BE2C (cell line): Measurements from ENCODE around the gene COP1.

Experiments used
- DNase-seq: peaks from one replicate; pipeline ENCODE4 v3.0.0-alpha.2; 2020
- H3K27me3 ChIP-seq: fragments of 250-450 bp; sonication (Bioruptor Pico); 2 replicates; pipeline ENCODE4 v1.5.1; 2020; ENCODE audit warnings: mild to moderate bottlenecking
- H3K36me3 ChIP-seq: fragments of 250-450 bp; sonication (Bioruptor Pico); 2 replicates; pipeline ENCODE4 v1.5.1; 2020; ENCODE audit warnings: mild to moderate bottlenecking
- H3K4me1 ChIP-seq: fragments of 250-450 bp; sonication (Bioruptor Pico); 2 replicates; pipeline ENCODE4 v1.5.1; 2020
- H3K4me3 ChIP-seq: 2 replicates; pipeline ENCODE4 v1.5.1; 2011; ENCODE audit warnings: low read depth, low read length
- H3K9me3 ChIP-seq: fragments of 250-450 bp; sonication (Bioruptor Pico); 2 replicates; pipeline ENCODE4 v1.5.1; 2020
- TF ChIP-seq, protein P1 (sequence below): IDR thresholded peaks from 2 replicates; pipeline ENCODE4 v1.5.1; 2012; ENCODE audit warnings: mild to moderate bottlenecking, low read depth, low read length

The COP1 gene

DNA sequence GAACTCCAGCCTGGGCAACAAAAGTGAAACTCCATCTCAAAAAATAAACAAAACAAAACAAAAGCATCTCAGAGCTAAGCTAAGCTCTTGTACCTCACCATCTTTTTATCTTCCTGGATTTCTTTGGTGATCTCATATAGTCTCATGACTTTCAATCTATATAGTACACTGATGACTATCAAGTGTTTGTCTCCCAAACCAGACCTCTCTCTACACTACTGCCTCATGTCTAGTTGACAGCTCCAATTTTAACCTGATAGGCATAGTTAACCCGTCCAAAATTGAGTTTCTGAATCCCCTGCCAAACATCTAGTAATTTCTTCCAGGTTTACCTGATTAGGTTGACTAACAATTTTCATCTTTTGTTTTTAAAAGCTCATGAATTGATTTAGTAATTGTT, 151.7 kb downstream of the COP1 start:
- Histone ChIP-seq H3K4me1 (peaks cover 5% of the 10 kb centered on the region), H3K27me3 (no peaks in the 10 kb centered on the region), H3K4me3 (no peak overlapping the region), H3K36me3 (no peaks in the 10 kb centered on the region), H3K9me3 (no peaks in the 10 kb centered on the region)
- DNase-seq, result no peak
- TF ChIP-seq, protein P1, sequence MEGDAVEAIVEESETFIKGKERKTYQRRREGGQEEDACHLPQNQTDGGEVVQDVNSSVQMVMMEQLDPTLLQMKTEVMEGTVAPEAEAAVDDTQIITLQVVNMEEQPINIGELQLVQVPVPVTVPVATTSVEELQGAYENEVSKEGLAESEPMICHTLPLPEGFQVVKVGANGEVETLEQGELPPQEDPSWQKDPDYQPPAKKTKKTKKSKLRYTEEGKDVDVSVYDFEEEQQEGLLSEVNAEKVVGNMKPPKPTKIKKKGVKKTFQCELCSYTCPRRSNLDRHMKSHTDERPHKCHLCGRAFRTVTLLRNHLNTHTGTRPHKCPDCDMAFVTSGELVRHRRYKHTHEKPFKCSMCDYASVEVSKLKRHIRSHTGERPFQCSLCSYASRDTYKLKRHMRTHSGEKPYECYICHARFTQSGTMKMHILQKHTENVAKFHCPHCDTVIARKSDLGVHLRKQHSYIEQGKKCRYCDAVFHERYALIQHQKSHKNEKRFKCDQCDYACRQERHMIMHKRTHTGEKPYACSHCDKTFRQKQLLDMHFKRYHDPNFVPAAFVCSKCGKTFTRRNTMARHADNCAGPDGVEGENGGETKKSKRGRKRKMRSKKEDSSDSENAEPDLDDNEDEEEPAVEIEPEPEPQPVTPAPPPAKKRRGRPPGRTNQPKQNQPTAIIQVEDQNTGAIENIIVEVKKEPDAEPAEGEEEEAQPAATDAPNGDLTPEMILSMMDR, result no peak

DNA sequence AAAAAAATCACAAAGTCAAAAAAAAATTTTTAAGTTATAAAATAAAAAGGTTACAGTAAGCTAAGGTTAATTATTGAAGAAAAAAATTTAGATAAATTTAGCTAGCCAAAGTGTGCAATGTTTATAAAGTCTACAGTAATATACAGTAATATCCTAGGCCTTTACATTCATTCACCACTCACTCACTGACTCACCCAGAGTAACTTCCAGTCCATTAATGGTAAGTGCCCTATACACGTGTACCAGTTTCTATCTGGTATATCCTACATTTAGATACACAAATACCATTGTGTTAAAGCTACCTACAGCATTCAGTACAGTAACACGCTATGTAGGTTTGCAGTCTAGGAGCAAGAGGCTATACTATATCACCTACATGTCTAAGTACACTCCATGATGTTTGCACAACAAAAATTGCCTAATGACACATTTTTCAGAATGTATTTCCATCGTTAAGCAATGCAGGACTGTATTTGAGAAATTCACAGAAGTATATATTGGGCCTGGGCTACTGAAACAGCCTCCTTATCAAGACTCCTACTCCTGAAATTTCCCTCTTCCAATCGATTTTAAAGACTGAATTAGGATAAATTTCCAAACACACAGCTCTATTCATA, 155.1 kb downstream of the COP1 start:
- TF ChIP-seq, protein P1, result no peak
- no peak overlapping the region for H3K4me3 ChIP-seq
- no peaks in the 10 kb centered on the region for H3K27me3 ChIP-seq
- no peaks in the 10 kb centered on the region for H3K36me3 ChIP-seq
- no peaks in the 10 kb centered on the region for H3K9me3 ChIP-seq
- peaks cover 8% of the 10 kb centered on the region for H3K4me1 ChIP-seq
- no peak for DNase-seq

DNA sequence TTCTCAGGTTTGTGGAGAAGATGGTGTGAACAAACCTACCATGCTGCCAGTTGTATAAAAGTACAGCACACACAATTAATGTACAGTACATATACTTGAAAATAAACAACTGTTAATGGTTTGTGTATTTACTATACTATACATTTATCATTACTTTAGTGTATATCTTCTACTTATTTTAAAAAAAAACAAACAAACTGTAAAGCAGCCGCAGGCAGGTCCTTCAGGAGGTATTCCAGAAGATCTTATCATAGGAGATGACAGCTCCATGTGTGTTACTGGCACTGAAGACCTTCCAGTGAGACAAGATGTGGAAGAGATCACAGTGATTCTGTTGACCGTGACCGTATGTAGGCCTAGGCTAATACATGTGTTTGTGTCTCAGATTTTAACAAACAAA, 155.7 kb downstream of the COP1 start:
- Histone ChIP-seq H3K27me3 (no peaks in the 10 kb centered on the region), H3K9me3 (no peaks in the 10 kb centered on the region), H3K36me3 (no peaks in the 10 kb centered on the region), H3K4me1 (peaks cover 8% of the 10 kb centered on the region), H3K4me3 (no peak overlapping the region)
- TF ChIP-seq, protein P1, result no peak
- no peak for DNase-seq

DNA sequence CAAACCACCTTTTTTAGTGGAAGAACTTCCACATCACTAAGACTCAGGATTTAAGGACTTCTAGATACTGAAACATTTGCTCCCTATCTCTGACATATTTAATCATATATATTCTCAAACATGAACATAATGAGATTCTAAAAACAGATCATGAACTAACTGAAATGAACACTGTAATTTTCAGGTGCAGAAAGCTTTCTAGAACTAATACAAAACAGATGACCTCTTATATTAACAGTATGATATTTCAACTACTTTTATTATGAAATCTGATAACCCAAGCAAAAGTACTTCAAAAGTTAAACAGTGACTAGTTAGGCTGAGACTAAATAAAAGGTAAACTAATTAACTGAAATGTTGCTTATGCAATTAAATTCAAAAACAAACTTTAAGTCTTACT, 157.5 kb downstream of the COP1 start:
- Histone ChIP-seq H3K9me3 (no peaks in the 10 kb centered on the region), H3K4me3 (no peak overlapping the region), H3K36me3 (no peaks in the 10 kb centered on the region), H3K4me1 (peaks cover 8% of the 10 kb centered on the region), H3K27me3 (no peaks in the 10 kb centered on the region)
- DNase-seq, result no peak
- TF ChIP-seq, protein P1, result no peak

DNA sequence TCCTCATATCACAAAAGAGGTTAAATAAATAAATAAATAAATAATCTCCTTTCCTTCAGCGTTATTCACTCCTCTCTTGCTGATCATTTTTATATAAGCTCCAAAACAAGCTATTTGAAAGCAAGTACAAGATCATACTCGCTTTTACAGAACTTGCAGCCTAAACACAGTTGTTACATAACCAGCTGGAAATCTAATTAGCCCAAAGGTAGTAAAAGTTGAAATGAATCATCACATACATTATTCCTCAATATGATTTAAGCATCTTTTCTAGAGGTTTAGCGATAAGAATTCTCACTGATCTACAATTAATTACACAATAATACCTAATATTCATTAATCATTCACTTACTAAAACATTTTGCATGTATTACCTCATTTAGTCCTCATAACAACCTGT, 160.2 kb downstream of the COP1 start:
- peaks cover 8% of the 10 kb centered on the region for H3K4me1 ChIP-seq
- DNase-seq, result no peak
- TF ChIP-seq, protein P1, result no peak
- no peaks in the 10 kb centered on the region for H3K27me3 ChIP-seq
- no peaks in the 10 kb centered on the region for H3K9me3 ChIP-seq
- H3K4me3 ChIP-seq, result no peak overlapping the region
- no peaks in the 10 kb centered on the region for H3K36me3 ChIP-seq

DNA sequence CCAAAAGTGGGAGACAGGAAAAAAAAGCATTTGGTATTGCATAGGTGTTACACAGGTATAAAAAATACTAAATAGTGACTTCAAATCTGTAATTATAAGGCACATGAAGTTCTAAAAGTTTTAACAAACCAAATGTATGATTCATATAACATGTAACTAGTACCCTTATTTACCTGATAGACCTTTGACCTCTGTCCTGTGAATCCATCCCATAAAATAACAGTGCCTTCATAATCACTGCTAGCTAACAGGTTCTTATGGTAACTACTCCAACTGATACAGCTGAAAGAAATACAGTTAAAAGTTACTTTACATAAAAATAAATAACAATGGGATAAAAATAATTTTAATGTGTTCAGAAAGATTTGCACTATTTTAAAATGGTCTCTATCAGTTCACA, 163.5 kb downstream of the COP1 start:
- H3K27me3 ChIP-seq, result no peaks in the 10 kb centered on the region
- H3K36me3 ChIP-seq, result peaks cover 7% of the 10 kb centered on the region; the same call in 1 of the 2 replicates
- DNase-seq, result no peak
- no peaks in the 10 kb centered on the region for H3K9me3 ChIP-seq
- no peaks in the 10 kb centered on the region for H3K4me1 ChIP-seq
- TF ChIP-seq, protein P1, result no peak
- no peak overlapping the region for H3K4me3 ChIP-seq
